K562 (cell line): ENCODE measurements around the gene AIFM3. TPM values are rescaled to one million over a fixed set of nuclear protein-coding genes. Genes with fewer than 3 reads are reported as not detected.
A peak's percentile ranks its signal among the peaks of the same experiment; 100 is the strongest.

Source experiments
- BDP1 ChIP-seq: IDR thresholded peaks from 3 replicates; pipeline ENCODE4 v1.6.1; 2011; ENCODE audit not compliant: insufficient read length, insufficient read depth
- BMI1 ChIP-seq: fragments of 150-350 bp; IDR thresholded peaks from 2 replicates; pipeline ENCODE4 v1.6.1; 2014; ENCODE audit warnings: low read length
- ETS2 ChIP-seq: IDR thresholded peaks from 2 replicates; pipeline ENCODE4 v1.6.1; 2016; ENCODE audit warnings: borderline replicate concordance, missing genetic modification characterization, mild to moderate bottlenecking, moderate library complexity, missing compliant biosample characterization; ENCODE audit not compliant: poor library complexity, severe bottlenecking
- MBD2 ChIP-seq: sonication (generic); IDR thresholded peaks from 2 replicates; pipeline ENCODE4 v1.6.1; 2016; ENCODE audit warnings: low read depth, borderline replicate concordance
- NFE2 ChIP-seq: IDR thresholded peaks from 2 replicates; pipeline ENCODE4 v1.6.1; 2014; ENCODE audit warnings: antibody characterized with exemption, low read depth
- NFRKB ChIP-seq: fragments of 450-650 bp; IDR thresholded peaks from 2 replicates; pipeline ENCODE4 v1.6.1; 2016; ENCODE audit warnings: low read depth
- RBFOX2 ChIP-seq: fragments of 200-400 bp; formaldehyde crosslinking; IDR thresholded peaks from 2 replicates; pipeline ENCODE4 v1.6.1; 2017; ENCODE audit warnings: low read depth, mild to moderate bottlenecking, low read length, moderate library complexity
- RREB1 ChIP-seq: fragments of 250-450 bp; sonication (Bioruptor Pico); IDR thresholded peaks from 2 replicates; pipeline ENCODE4 v1.4.0; 2020
- SETDB1 ChIP-seq: IDR thresholded peaks from one replicate; pipeline ENCODE4 v1.6.1; 2012; ENCODE audit warnings: low read length, control low read depth, inconsistent platforms
- ZBTB5 ChIP-seq: fragments of 450-650 bp; IDR thresholded peaks from 2 replicates; pipeline ENCODE4 v1.6.1; 2017; ENCODE audit warnings: antibody characterized with exemption
- ZNF146 ChIP-seq: IDR thresholded peaks from one replicate; pipeline ENCODE4 v1.6.1; 2018; ENCODE audit warnings: missing compliant biosample characterization; ENCODE audit not compliant: unreplicated experiment
- ZNF165 ChIP-seq: fragments of 250-450 bp; sonication (Bioruptor Pico); IDR thresholded peaks from 2 replicates; pipeline ENCODE4 v1.4.0; 2020; ENCODE audit warnings: borderline replicate concordance
- ZNF277 ChIP-seq: fragments of 250-450 bp; sonication (Bioruptor Pico); IDR thresholded peaks from 2 replicates; pipeline ENCODE4 v1.8.0; 2022; ENCODE audit warnings: inconsistent platforms, mild to moderate bottlenecking, moderate library complexity, borderline replicate concordance
- ZNF655 ChIP-seq: fragments of 250-450 bp; sonication (Bioruptor Pico); IDR thresholded peaks from 2 replicates; pipeline ENCODE4 v1.5.0; 2021
- polyA plus RNA-seq, 8 experiments: library from polyadenylated mRNA; depleted of rRNA in 4 of 8; stranded (reverse) in 5 of 8; unstranded in 3 of 8; fragments of >200 nt; fragmentation: Nextera tagmentation in 2 of 8; fragmentation: Illumina TruSeq in 1 of 8; extraction: Ambion mirVana in 2 of 8; extraction: Trizol in 1 of 8; gene quantifications; 2 replicates each; pipeline versions ENCODE4 v1.2.1 to v1.2.3, GENCODE V29; 2011 to 2014; ENCODE audit warnings: inconsistent platforms in 1 of 8, missing spikeins in 1 of 8
- total RNA-seq, 7 experiments: library from RNA; depleted of rRNA in 6 of 7; stranded (reverse); fragments of >200 nt in 6 of 7; fragmentation: Illumina TruSeq in 2 of 7; extraction: Trizol in 2 of 7; gene quantifications; 2 replicates each; pipeline versions ENCODE4 v1.2.1 to v1.2.3, GENCODE V29; 2011 to 2021; ENCODE audit warnings: low replicate concordance in 1 of 7
- TF ChIP-seq, protein P1 (sequence below): fragments of 250-450 bp; sonication (Bioruptor Pico); IDR thresholded peaks from 2 replicates; pipeline ENCODE4 v1.4.0; 2020; ENCODE audit warnings: borderline replicate concordance

Gene AIFM3
- total and polyA plus RNA-seq, 9 of the 15 experiments (the other 6 are each of a cell fraction or from before 2014, with no cell fraction given), result 0.03 to 0.20 (median 0.07) TPM; not detected in 1

DNA sequence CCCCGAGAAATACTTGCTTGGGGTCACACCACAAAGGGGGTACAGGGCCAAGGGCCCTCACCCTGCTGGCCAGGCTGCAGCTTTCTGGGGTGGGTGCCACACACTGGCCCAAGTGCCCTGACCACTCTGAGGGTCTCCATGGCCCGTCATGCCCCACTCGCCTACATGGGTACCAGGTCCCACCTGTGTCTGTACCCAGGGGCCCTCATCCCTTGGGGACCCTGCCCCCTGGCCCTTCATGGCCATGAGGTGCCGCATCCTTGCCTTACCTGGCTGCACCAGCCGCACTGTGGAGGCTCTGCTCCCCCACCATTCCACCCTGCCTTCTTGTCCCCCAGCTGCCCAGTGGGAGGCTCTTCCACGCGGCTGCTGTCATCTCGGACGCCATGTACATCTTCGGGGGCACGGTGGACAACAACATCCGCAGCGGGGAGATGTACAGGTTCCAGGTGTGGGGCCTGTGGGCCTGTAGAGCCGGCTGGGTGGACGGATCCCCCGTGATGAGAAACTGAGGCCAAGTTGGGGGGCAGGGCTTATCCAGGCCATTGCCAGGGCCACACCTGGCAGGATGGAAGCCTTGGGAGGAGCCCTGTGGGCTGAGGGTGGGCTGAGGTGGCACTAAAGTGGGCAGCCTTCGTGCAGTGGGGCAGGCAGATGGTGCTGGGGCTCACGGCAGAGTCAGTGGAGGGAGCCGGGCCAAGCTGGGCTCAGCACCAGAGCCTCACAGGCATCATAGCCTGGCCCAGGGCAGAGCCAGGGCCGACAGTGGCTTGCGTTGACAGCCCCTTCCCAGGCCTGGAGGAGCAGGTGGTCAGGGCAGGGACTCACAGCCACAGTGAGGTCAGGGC is 25.6 kb downstream of the AIFM3 start (continued):
- no peak for TF ChIP-seq RREB1
- TF ChIP-seq ZNF165 (CRISPR knock-in tag), result no peak
- TF ChIP-seq ZNF277 (CRISPR knock-in tag), result 0 out of 2 replicates have a peak, but pooled peaks have one; percentile 52
- no peak for TF ChIP-seq NFE2
- TF ChIP-seq RBFOX2, result no peak
- no peak for TF ChIP-seq ZNF146
- no peak for TF ChIP-seq BDP1
- TF ChIP-seq ZBTB5, result no peak
- TF ChIP-seq ZNF655 (CRISPR knock-in tag), result no peak
- TF ChIP-seq NFRKB, result no peak
- TF ChIP-seq BMI1, result no peak
- TF ChIP-seq, protein P1, sequence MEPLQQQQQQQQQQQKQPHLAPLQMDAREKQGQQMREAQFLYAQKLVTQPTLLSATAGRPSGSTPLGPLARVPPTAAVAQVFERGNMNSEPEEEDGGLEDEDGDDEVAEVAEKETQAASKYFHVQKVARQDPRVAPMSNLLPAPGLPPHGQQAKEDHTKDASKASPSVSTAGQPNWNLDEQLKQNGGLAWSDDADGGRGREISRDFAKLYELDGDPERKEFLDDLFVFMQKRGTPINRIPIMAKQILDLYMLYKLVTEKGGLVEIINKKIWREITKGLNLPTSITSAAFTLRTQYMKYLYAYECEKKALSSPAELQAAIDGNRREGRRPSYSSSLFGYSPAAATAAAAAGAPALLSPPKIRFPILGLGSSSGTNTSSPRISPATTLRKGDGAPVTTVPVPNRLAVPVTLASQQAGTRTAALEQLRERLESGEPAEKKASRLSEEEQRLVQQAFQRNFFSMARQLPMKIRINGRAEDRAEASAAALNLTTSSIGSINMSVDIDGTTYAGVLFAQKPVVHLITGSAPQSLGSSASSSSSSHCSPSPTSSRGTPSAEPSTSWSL (CRISPR knock-in tag), result peak; percentile 51; the same call in 1 of the 2 replicates
- peak; percentile 1 for TF ChIP-seq SETDB1
- TF ChIP-seq MBD2, result no peak
- TF ChIP-seq ETS2 (tag), result peak; percentile 11
